Colon (tissue), 2 donors: ENCODE data around the gene MAP3K1.
"Not testable (repeated sequence)": the region's sequence is repeated elsewhere in the genome, so short reads cannot be mapped to it uniquely, and the experiment has no call there.

ENCODE experiments used
- FAIRE-seq: peaks from 2 replicates; lab custom pipeline; 2012; peaks lifted over from hg19 to GRCh38; lab: Jason Lieb, UNC
- donor health status: control.
- donor health status: control.

The MAP3K1 gene

DNA sequence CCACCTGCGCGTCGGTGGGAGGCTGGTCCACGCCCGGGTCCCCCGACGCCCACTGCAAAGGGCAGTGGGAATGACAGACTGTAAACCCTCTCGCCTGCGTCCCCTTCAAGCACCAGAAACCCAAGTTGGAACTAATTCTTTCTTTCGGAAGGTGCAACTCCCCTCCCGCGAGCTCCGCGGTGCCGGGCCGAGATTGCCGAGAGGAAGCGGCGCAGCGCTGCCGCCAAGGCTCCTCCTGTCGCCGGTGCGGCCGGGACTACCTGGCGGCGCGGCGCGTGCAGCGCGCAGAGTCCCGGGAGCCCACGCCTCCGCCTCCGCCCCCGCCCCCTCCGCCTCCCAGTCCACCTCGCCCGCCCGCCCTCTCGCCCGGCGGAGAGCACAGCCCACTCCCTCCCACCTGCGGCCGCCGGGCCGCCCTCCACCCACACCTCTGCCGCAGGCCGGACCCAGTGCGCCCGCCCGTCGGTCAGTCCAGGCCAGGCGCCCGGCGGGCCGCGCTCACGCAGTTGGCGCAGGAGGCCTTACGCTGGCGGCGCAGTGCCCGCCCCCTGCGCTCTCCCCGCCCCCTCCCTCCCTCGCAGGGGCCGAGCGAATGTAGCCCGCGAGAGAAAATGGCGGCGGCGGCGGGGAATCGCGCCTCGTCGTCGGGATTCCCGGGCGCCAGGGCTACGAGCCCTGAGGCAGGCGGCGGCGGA, at the start of gene MAP3K1:
Gene MAP3K1 (plus strand): TSS at position 587 of the 695 bp plus-strand sequence. CDS start 25 bp downstream, at position 612.
- FAIRE-seq, result no peak

DNA sequence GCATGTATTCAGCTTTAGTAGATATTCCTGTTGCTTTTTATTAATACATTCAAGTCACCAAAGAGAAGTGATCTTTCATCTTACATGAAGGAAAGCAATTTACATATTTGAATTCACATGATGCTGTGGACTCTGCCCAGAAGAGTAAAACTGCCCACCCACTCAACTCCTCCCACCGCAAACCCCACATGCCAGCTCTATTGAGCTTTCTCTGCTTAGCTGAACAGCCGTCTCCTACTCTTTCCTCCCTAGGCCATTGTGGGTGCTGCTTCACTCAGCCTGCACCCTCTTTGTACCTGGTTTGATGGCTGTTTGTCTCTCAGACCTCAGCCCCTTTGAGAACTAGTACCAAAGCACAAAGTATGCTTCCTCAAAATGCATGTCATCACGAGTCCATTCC, 48.4 kb upstream of the MAP3K1 start:
- no peak for FAIRE-seq

DNA sequence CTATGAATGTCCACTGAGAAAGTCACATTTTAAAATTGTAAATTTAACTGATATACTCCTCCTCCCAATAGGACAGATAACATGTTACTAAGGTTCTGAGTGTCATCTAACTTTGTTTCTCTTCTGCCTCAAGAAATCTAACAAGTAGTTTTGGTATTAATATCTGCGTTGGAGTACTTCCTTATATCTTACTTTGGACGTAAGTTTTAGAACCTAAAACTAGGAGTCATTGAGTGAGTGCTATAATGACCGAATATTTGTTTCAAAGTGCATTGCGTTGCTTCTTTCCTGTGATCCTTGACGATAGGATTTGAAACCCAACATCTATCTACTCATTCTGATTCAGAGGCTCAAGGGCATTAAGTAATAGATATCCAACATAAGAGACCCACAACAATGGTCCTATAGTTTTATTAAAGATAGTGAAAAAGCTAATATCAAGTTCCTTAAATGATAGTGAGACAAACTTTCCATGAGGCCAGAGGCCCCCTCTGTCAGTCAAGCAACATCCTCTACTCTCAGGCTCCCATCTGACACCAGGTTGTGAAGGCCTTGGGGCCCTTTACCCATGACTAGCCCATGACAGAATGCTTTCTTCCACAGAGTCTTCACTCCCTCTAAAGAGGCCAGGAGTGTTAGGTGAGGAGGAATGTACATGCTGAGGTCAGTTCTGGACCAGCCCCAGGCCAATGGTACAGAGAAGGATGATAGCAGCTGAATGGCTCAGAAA, 45.3 kb upstream of the MAP3K1 start:
- no peak for FAIRE-seq

GRCh38 chr5:56772767-56773166, 42.6 kb upstream of the MAP3K1 start:
- no peak for FAIRE-seq

- no peak for FAIRE-seq
These were observed 40.4 kb upstream of the MAP3K1 start for GRCh38 chr5:56774957-56775356.

DNA sequence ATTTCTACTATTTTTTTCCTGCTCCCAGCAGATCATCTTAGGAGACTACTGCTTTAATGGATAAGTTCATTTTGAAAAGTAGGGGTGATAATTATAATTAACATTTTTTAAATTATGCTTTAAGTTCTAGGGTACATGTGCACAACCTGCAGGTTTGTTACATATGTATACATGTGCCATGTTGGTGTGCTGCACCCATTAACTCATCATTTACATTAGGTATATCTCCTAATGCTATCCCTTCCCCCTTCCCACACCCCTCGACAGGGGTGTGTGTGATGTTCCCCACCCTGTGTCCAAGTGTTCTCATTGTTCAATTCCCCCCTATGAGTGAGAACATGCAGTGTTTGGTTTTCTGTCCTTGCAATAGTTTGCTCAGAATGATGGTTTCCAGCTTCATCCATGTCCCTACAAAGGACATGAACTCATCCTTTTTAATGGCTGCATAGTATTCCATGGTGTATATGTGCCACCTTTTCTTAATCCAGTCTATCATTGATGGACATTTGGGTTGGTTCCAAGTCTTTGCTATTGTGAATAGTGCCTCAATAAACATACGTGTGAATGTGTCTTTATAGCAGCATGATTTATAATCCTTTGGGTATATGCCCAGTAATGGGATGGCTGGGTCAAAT, 39.0 kb upstream of the MAP3K1 start:
- not testable (repeated sequence) for FAIRE-seq

GRCh38 chr5:56783261-56783660, 32.1 kb upstream of the MAP3K1 start:
- FAIRE-seq, result no peak

DNA sequence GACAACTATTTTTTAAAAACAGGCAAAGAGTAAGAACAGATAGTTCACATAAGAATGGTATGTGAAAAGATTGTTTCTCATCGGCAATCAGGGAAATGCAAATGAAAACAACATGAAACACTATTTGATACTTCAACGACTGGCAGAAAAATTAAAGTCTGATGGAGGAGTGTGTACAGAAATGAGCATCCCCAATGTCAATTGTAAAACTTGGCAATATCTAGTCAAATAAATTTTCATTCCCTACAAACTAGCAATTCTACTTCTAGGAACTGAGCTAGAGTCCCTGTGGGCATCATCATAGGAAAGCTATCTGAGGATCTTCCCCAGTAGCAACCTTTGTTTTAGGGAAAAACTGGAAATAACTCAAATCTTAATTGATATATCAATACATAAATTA, 29.0 kb upstream of the MAP3K1 start:
- no peak for FAIRE-seq

GRCh38 chr5:56791396-56791795, 24.0 kb upstream of the MAP3K1 start:
- no peak for FAIRE-seq

- FAIRE-seq, result no peak
These were observed 16.8 kb upstream of the MAP3K1 start for GRCh38 chr5:56798521-56798920.

DNA sequence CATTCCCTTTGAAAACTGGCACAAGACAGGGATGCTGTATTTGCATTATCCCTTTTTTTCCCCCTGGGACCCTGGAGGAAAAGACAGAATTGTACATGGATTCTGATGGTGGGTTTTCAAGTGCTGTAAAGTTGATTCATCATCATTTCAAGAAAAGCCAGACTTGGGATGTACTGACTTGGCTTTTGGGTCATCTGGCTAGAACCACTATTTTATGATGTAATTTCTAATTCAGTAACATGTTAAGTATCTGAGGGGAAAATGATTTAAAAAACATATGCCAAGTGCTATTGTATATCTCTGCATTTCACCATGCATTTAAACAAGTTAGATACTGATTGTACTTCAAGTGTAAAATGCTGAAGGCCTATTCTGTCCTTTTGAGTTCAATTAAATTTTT, 15.2 kb upstream of the MAP3K1 start:
- no peak for FAIRE-seq

DNA sequence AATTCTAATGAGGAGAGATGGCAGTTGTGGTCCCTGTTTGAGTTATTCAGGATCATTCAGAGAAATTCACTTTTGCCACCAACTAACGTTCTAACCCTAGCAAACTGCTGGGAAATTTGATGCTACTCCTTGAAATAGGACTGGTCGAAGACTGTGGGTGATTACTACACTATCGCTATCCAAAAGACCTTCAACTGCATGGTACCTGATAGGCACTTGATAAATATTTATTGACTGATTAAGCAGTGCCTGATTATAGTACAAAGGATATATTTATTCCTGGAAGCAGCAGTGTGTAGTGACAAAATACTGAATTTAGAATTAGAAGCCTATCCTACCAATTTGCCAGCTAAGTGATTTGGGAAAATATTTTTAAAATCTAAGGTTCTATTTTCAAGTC, 14.1 kb upstream of the MAP3K1 start:
- FAIRE-seq, result no peak

DNA sequence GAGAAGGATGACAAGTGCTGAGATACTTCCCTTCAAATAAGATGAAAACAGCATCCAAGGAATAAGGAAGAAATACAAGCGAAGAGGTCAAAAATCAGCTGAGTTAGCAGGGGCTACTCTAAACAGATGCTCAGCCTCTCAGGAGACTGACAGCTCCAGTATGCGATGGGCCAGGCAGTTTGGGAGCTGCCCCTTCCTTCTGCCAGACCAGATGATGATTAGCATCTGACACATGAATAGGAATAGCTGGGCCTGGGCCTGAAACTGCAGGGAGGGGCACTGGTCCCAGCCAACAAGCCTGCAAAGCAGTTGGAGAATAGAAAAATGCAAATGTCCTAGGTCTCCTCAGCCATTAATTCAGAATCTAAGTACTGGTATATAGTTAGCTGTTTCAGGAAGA, 13.1 kb upstream of the MAP3K1 start:
- no peak for FAIRE-seq

- FAIRE-seq, result no peak
These were observed 12.3 kb upstream of the MAP3K1 start for GRCh38 chr5:56803025-56803424.

DNA sequence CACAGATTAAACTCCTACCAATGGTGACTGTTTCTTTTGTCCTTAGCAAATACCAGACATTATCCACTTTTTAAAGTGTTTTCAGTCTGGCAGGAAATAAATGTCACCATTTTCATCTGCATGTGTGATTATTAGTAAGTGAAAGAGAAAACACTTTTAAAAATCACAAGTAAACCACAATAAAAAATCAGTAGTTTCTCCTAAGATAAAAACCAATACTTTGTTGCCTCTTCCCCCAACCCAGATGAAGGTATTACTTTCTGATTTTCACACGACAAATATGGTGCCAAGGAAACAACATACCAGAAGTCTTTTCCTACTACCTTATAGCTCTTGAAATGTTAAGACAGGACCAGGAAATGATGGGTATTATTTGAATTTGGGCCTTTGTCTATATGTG, 11.5 kb upstream of the MAP3K1 start:
- no peak for FAIRE-seq

DNA sequence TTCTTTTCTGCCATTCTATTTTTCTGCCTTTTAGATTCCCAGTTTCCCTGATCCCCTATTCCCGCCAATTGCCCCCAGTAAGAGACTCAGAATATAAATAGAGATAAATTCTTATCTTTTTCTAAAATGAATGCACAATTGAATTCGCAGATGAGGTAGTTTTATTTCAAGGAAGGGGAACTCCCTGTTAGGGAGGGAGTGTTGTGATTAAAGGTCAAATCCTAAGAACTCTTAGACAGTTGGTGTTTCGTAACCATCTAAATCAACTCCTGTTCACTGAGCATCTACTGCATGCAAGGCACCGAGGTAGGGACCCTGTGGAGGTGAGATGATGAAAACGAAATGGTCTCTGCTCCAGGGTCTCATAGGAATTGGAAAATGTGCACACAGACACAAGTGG, 7.7 kb upstream of the MAP3K1 start:
- FAIRE-seq, result no peak

- FAIRE-seq, result no peak
These were observed 7.1 kb upstream of the MAP3K1 start for GRCh38 chr5:56808211-56808610.

GRCh38 chr5:56810826-56811225, 4.5 kb upstream of the MAP3K1 start:
- FAIRE-seq, result no peak

GRCh38 chr5:56812110-56812509, 3.2 kb upstream of the MAP3K1 start:
- no peak for FAIRE-seq

DNA sequence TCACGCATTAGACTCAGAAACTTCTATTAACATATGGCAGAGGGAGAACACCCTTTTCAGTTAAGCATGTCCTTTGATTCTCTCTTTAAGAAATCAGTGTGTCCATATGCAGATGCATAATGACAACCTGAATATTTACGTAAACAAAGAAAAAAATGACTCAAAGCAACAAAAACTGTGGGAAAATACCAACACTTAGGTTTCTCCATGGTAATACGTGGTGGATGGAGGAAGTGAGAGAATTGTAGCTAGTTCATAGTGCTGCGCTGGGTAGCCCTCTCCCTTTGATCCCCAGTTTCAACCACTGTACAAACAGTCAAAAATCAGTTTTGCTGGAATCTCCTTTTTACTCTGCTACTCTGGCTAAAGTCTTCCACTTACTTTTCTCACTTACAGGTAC, 2.0 kb upstream of the MAP3K1 start:
- no peak for FAIRE-seq

DNA sequence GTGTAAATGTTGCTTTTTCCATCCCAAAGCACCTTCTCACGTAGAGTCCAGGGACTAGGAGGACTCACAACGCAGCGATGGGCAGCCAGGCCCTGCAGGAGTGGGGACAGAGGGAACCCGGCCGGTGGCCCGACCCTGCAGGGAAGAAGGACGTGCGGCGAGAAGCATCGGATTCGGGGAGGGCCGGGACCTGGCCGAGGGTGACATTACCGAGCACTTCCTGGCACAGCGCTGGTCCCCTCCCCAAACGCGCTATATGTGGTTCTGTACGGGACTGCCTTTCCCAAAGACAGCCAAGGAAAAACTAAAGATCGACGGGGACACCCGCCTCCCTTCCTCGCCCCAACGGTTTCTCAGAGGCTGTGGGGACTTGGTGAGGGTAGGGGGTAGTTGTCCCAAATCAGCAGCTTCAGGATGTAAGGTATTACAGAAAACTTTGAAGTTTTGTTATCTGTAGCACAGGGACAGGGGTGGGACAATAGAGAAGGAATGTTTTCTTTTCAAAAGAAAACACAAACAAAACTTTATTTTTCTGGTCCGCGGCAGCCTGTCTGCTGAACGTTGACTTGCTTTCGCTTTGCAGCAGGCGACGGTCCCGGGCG, 887 bp upstream of the MAP3K1 start:
- no peak for FAIRE-seq

GRCh38 chr5:56815658-56816545, 553 bp downstream of the MAP3K1 start:
- no peak for FAIRE-seq
